ENCODE measurements around the gene SAMD10. TPM values are rescaled to one million over a fixed set of nuclear protein-coding genes. Genes with fewer than 3 reads are reported as not detected.

Gene SAMD10
- total RNA-seq, 1 experiment from 2014 or later, result 5.7 TPM

DNA sequence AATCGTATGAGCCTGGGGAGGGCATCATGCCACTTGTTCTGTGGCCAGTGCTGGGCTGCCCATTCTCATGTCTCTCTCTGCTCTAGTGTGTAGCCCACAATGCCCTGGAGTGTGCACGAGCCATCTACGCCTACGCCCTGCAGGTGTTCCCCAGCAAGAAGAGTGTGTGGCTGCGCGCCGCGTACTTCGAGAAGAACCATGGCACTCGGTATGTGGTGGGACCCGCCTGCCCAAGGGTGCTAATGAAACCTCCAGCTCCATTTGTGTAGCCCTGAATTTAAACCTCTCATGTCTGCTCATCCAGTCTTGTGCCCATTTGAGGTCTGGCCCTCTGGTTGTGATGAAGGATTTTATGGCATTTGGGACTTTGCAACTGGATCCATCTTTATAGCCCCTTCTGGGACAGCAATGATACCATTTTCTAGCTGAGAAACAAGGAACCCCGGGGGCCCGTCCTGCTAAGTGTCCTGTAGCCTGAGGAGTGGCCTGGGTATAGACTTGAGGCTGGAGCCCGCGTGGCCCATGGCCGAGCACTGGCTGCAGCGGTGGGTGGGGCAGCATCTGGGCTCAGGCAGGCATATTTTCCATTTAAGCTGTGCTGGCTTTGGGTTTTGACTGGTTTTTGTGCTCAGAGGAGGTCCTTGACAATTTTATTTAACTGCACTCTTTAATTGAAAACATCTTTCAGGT is 43.4 kb upstream of the SAMD10 start:
- H3K4me3 Mint-ChIP-seq, result no peak overlapping the region
- H3K27me3 ChIP-seq (ENCODE audit: insufficient read depth, low read length), result no peaks in the 10 kb centered on the region

More for the DNA sequence above, 43.4 kb upstream of the SAMD10 start:
- Histone ChIP-seq H3K23me2 (ENCODE audit: insufficient read length, low read depth, low read length, poor library complexity, severe bottlenecking) (no peaks in the 10 kb centered on the region), H3K4me2 (ENCODE audit: insufficient read depth, insufficient read length, low read length) (no peak overlapping the region), H3K79me1 (ENCODE audit: insufficient read depth, low read depth, low read length, poor library complexity, severe bottlenecking) (no peaks in the 10 kb centered on the region), H4K8ac (replicated peaks; ENCODE audit: insufficient read length, low read depth, low read length) (no peak overlapping the region), H3K14ac (ENCODE audit: insufficient read depth, low read length) (no peak overlapping the region; the same call in 1 of the 2 replicates), H2BK15ac (ENCODE audit: low read depth, low read length) (no peak overlapping the region), H3K27ac (ENCODE audit: insufficient read length, low read depth, low read length) (no peak overlapping the region), H4K20me1 (ENCODE audit: control insufficient read depth, insufficient read depth, insufficient read length) (no peaks in the 10 kb centered on the region), H3K4me1 (ENCODE audit: insufficient read depth, low read length) (no peaks in the 10 kb centered on the region), H3K9me3 (ENCODE audit: control insufficient read depth, low read depth, low read length) (no peaks in the 10 kb centered on the region), H2AFZ (ENCODE audit: low read length) (no peak overlapping the region), H4K91ac (ENCODE audit: insufficient read length, low read depth, low read length) (no peak overlapping the region), H4K5ac (ENCODE audit: insufficient read length, low read depth, low read length) (no peak overlapping the region), H2BK120ac (ENCODE audit: low read depth, low read length, poor library complexity, severe bottlenecking) (no peak overlapping the region), H3K18ac (ENCODE audit: insufficient read length, low read depth, low read length) (no peak overlapping the region), H2BK12ac (ENCODE audit: insufficient read length, low read depth, low read length) (no peak overlapping the region), H3K23ac (ENCODE audit: insufficient read length, low read depth, low read length) (no peak overlapping the region), H3K56ac (ENCODE audit: insufficient read length, low read depth, low read length) (no peak overlapping the region), H3K79me2 (ENCODE audit: insufficient read depth, low read length) (no peaks in the 10 kb centered on the region), H3K4ac (ENCODE audit: low read depth, low read length) (no peak overlapping the region), H2AK5ac (ENCODE audit: insufficient read length, low read length) (no peak overlapping the region), H3K9ac (ENCODE audit: extremely low read depth, insufficient read length, low read length) (no peak overlapping the region), H2BK5ac (ENCODE audit: insufficient read length, low read length) (no peak overlapping the region), H2BK20ac (ENCODE audit: low read depth, low read length, poor library complexity, severe bottlenecking) (no peak overlapping the region), H3T11ph (ENCODE audit: low read length) (no peak overlapping the region)
- DNase-seq, result no peak
- TF ChIP-seq, protein P1, sequence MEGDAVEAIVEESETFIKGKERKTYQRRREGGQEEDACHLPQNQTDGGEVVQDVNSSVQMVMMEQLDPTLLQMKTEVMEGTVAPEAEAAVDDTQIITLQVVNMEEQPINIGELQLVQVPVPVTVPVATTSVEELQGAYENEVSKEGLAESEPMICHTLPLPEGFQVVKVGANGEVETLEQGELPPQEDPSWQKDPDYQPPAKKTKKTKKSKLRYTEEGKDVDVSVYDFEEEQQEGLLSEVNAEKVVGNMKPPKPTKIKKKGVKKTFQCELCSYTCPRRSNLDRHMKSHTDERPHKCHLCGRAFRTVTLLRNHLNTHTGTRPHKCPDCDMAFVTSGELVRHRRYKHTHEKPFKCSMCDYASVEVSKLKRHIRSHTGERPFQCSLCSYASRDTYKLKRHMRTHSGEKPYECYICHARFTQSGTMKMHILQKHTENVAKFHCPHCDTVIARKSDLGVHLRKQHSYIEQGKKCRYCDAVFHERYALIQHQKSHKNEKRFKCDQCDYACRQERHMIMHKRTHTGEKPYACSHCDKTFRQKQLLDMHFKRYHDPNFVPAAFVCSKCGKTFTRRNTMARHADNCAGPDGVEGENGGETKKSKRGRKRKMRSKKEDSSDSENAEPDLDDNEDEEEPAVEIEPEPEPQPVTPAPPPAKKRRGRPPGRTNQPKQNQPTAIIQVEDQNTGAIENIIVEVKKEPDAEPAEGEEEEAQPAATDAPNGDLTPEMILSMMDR (conservative IDR thresholded peaks at IDR 0.05), result no peak
- Mint-ChIP-seq H3K9me3 (no peaks in the 10 kb centered on the region; a peak in 1 of 5 replicates), H3K4me1 (no peaks in the 10 kb centered on the region), H3K36me3 (ENCODE audit: insufficient read depth in 1 of 3, low read depth in 3 of 3) (peaks cover 42 to 84% (median 82%) of the 10 kb centered on the region in 3 experiments), H3K27me3 (ENCODE audit: low read depth) (no peaks in the 10 kb centered on the region), H3K27ac (no peak overlapping the region; a peak in 1 of 7 replicates)
- no CpG with 5 or more reads among the region's 17 CpGs for WGBS (ENCODE audit: extremely low coverage, insufficient read length, low lambda C conversion rate)

All from H9 (cell line).